ENCODE data around the gene PPP1R26. TPM values are rescaled to one million over a fixed set of nuclear protein-coding genes. Genes with fewer than 3 reads are reported as not detected.
"Not testable (repeated sequence)": the region's sequence is repeated elsewhere in the genome, so short reads cannot be mapped to it uniquely, and the experiment has no call there.

PPP1R26 gene
- total RNA-seq, 1 donor from 2014 or later, result 19.5 TPM

DNA sequence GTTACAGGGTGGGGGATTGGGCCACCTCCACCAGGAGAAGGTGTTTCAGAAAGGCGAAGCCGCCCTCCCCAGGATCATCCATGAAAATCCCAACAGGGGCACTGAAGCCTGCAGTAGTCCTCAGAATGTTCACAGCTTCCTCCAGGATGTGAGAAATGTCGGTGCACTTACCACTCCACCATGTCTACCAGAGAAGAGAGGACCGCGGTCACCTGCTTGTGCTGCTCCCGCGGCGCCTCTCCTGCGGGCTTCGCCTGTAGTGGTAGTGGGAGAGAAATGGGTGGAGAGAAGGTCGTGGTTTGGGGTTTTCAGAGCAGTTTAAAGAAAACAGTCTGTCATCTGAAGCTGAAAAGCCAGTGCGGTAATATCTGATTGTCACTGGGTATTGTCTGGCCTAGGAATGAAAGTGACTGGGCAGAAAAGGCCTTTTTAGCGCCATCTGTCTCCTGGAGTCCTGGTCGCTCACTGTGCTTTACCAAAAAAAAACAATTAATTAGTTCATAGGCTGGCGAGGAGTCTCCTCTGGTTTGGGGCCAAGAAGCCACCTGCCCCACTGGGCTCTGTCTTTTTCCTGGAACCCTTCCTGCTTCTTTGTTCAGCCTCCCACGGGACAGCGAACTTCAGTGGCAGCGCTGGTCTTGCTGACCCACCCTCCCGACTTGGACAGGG is 23.0 kb upstream of the PPP1R26 start:
- TF ChIP-seq, protein P1, sequence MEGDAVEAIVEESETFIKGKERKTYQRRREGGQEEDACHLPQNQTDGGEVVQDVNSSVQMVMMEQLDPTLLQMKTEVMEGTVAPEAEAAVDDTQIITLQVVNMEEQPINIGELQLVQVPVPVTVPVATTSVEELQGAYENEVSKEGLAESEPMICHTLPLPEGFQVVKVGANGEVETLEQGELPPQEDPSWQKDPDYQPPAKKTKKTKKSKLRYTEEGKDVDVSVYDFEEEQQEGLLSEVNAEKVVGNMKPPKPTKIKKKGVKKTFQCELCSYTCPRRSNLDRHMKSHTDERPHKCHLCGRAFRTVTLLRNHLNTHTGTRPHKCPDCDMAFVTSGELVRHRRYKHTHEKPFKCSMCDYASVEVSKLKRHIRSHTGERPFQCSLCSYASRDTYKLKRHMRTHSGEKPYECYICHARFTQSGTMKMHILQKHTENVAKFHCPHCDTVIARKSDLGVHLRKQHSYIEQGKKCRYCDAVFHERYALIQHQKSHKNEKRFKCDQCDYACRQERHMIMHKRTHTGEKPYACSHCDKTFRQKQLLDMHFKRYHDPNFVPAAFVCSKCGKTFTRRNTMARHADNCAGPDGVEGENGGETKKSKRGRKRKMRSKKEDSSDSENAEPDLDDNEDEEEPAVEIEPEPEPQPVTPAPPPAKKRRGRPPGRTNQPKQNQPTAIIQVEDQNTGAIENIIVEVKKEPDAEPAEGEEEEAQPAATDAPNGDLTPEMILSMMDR (IDR thresholded peaks at IDR 0.05), result no peak
- Mint-ChIP-seq H3K27me3 (ENCODE audit: low read depth) (peaks cover 23% of the 10 kb centered on the region), H3K36me3 (ENCODE audit: low read depth) (peaks cover 2% of the 10 kb centered on the region), H3K4me1 (ENCODE audit: low read depth) (no peaks in the 10 kb centered on the region), H3K27ac (ENCODE audit: unreplicated experiment) (no peak overlapping the region), H3K4me3 (ENCODE audit: unreplicated experiment) (no peak overlapping the region), H3K9me3 (ENCODE audit: low read depth) (peaks cover 14% of the 10 kb centered on the region)
- DNase-seq (ENCODE audit: low spot score), result peak; percentile 40

DNA sequence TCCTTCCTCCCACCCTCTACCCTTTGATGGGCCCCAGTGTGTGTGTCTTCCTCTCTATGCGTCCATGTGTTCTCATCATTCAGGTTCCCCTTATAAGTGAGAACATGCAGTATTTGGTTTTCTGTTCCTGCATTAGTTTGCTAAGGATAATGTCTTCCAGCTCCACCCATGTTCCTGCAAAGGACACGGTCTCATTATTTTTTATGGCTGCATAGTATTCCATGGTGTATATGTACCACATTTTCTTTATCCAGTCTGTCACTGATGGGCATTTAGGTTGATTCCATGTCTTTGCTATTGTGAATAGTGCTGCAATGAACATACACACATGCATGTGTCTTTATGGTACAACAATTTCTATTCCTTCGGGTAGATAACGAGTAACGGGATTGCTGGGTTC is 21.1 kb upstream of the PPP1R26 start:
- not testable (repeated sequence) for H3K4me1 Mint-ChIP-seq (ENCODE audit: low read depth)

DNA sequence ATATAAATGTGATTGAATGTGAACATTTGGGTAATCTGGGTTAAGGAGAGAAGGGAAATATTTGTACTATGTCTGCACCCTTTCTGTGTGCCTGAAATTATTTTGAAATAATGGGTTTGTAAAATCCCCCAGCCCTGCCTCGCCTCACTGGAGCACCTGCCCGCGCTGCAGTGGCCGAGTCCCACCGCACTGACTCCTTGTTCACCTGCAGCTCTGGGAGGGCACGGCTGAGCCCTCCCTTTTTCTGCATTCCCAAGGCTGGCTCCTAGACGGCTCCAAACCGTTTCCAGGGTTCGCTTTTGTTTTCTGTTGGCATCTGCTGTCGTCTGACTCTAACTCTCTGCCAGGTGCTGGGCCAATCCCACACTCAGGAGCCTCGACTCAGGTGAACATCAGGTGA is 17.6 kb upstream of the PPP1R26 start:
- Mint-ChIP-seq H3K36me3 (ENCODE audit: low read depth) (no peaks in the 10 kb centered on the region), H3K4me3 (ENCODE audit: unreplicated experiment) (no peak overlapping the region), H3K9me3 (ENCODE audit: low read depth) (peaks cover 4% of the 10 kb centered on the region), H3K27me3 (ENCODE audit: low read depth) (peaks cover 7% of the 10 kb centered on the region), H3K4me1 (ENCODE audit: low read depth) (no peaks in the 10 kb centered on the region), H3K27ac (ENCODE audit: unreplicated experiment) (no peak overlapping the region)
- TF ChIP-seq, protein P1 (IDR thresholded peaks at IDR 0.05), result no peak
- DNase-seq (ENCODE audit: low spot score), result no peak

More for the DNA sequence above, 21.1 kb upstream of the PPP1R26 start:
- H3K36me3 Mint-ChIP-seq (ENCODE audit: low read depth); DNase-seq (ENCODE audit: low spot score); H3K27ac Mint-ChIP-seq (ENCODE audit: unreplicated experiment); H3K4me3 Mint-ChIP-seq (ENCODE audit: unreplicated experiment): not testable (repeated sequence)
- Mint-ChIP-seq H3K27me3 (ENCODE audit: low read depth) (peaks cover 22% of the 10 kb centered on the region), H3K9me3 (ENCODE audit: low read depth) (peaks cover 14% of the 10 kb centered on the region)

DNA sequence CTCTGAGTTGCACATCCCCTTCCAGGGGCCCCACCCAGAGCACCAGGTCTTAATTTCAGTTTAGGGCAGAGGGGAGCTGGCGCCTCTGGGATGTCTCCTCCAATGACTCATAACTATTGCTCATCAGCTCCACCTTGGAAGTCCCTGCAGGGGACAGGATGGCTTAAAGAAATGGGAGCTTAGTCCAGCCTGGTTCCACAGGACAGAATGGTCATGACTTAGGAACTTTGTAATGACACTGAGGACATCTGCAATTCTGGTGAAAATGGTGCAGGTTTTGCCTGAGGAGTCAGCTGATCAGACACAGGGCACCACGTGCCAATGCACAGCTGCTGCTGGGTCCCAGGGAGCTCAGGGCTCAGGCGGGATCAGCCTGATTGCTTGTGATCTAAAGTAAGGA is 16.4 kb upstream of the PPP1R26 start:
- Mint-ChIP-seq H3K9me3 (ENCODE audit: low read depth) (peaks cover 4% of the 10 kb centered on the region), H3K4me1 (ENCODE audit: low read depth) (no peaks in the 10 kb centered on the region), H3K4me3 (ENCODE audit: unreplicated experiment) (no peak overlapping the region), H3K27me3 (ENCODE audit: low read depth) (peaks cover 7% of the 10 kb centered on the region), H3K27ac (ENCODE audit: unreplicated experiment) (no peak overlapping the region), H3K36me3 (ENCODE audit: low read depth) (no peaks in the 10 kb centered on the region)
- TF ChIP-seq, protein P1 (IDR thresholded peaks at IDR 0.05), result no peak
- no peak for DNase-seq (ENCODE audit: low spot score)

DNA sequence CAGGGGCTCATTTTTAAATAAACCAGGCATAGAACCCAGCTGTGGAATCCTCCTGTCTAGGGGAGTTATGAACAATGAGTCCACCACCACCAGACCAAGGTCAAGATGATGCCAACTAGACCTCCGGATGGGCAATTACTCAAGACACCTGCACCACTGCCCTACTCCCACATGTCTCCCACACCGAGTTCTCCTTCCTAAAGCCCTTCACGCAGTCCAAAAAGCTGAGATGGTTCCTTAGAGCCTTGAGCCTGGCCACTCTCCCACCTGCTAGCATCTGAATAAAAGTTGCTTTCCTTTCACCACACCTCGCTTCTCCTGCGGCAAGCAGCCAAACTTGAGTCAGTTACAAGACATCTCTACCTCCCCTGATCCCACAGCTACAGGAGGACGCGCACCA is 15.4 kb upstream of the PPP1R26 start:
- Mint-ChIP-seq H3K4me3 (ENCODE audit: unreplicated experiment) (no peak overlapping the region), H3K9me3 (ENCODE audit: low read depth) (no peaks in the 10 kb centered on the region)

More for the DNA sequence above, 15.4 kb upstream of the PPP1R26 start:
- Mint-ChIP-seq H3K4me1 (ENCODE audit: low read depth) (peaks cover 5% of the 10 kb centered on the region), H3K36me3 (ENCODE audit: low read depth) (no peaks in the 10 kb centered on the region), H3K27ac (ENCODE audit: unreplicated experiment) (no peak overlapping the region), H3K27me3 (ENCODE audit: low read depth) (peaks cover 4% of the 10 kb centered on the region)
- TF ChIP-seq, protein P1 (IDR thresholded peaks at IDR 0.05), result no peak
- DNase-seq (ENCODE audit: low spot score), result no peak

Data from chondrocyte (in vitro differentiated cells).